ENCODE results near the gene COX5A.

Gene COX5A

DNA sequence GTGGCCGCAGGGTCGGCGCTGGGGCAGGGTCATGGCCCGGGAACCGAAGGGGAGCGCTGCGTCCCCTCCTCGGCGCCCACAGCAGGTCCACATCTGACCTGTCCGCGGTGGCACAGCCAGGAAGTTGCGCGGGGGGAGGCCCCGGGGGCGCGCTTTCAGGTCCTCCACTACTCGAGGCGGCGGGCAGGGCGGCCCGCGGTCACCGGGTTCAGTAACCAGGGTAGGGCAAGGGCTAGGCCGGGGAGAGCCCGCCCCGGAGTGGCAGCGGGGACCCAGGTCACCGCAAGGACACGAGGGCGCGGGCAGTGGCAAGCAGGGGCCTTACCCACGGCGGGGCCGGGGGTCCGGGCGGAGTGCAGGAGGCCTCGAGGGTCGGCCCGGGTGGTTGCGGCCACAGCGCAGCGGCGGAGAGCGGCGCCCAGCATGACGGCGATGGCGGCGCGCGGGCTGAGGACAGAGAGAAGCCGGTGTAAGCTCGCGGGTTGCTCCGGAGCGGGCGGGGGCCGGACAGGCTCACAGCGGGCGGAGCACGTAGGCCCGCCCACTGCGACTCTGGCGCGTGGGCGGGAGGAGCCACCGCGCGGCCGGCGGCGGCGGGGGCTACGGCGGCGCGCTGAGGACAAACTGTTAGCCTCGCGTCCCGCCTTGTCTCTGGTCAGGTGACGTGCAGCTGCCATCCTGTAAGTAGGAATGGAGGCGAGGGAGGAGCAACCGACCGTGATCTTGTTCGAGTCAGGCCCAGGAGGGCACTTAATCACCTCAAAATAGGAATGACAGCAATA is at the start of gene COX5A:
COX5A (minus strand) TSS at position 484 of the 782 bp plus-strand sequence; CDS start at position 425, 59 bp downstream.
- peak; percentile 73 to 80 for DNase-seq (ENCODE audit: low read depth in 2 of 2)

DNA sequence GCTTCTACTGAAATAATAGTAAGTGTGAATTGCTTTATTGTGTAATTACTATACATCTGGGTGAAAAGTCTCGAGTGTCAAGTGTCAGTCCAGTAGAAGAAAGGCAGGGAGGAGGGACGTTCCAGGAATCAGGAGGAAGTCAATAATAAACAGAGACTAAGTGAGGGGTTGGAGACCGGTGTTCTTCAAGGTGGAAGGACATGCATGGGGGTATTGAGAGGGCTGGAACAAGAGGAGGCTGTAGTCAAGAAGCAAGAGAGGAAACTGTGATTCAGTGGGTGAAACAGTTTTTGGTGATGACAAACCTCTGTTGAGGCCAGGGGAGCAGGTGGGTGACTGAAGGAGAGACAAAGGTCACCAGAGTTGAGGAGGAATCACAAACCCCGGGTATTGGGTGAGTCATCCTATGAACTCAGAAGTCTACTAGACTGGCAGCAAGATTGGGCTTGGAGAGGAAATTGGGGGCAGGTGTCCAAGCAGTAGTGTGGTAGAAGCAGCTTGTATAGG is 45.9 kb upstream of the COX5A start:
- DNase-seq (ENCODE audit: low read depth in 2 of 2): no peak

DNA sequence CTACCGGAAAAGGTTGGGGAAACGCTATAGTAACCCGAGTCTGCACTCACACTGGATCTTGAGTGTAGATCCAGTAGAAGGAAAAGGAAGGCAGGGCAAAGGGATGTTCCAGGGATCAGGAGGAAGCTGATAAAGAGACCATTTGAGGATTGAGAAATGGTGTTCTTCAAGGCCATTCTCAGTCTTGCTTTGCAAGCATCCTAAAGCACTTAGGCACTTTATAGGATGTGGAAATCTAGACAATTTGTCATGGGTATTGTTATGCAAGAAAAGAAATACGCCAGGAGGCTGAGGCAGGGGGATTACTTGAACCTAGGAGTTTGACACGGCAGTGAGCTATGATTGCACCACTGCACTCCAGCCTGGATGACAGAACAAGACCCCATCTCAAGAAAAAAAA is 44.3 kb upstream of the COX5A start:
- no peak for DNase-seq (ENCODE audit: low read depth in 2 of 2)

DNA sequence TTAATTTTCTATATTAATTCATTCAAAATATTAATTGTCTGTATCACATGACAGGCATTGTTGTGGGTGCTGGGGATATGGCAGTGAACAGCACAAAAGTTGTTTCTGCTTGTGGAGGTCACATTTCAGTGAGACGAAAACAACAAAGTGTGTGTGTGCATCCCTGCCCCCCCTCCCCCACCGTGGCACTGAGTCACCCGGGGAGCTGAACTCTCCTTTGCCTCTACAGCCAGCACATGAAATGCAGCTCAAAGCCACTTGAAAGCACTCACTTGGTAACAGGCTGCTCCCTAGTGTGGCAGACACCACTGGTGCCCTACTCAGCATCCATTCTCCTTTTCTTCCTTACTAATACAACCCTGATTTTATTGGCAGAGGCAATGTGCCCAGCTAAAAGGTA is 40.6 kb upstream of the COX5A start:
- no peak for DNase-seq (ENCODE audit: low read depth in 2 of 2)

DNA sequence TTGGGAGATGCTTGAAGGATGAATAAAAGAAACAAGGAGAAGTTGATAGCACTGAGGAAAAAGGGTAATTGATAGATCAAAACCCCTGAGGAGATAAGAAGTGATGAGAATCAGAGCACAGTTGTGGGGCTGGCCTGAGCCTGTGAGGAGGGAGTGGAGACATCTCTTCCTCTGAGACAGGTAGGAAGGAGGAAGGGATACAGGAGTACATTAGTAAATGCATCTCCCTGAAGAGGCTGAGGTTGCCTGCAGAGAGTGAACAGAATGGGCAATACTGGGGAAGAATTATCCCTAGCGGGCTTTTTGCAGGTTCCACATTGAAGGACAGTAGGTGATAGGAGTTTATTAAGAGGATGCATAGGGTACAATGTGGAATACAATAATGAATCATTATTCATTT is 40.2 kb upstream of the COX5A start:
- DNase-seq (ENCODE audit: low read depth in 2 of 2): no peak

DNA sequence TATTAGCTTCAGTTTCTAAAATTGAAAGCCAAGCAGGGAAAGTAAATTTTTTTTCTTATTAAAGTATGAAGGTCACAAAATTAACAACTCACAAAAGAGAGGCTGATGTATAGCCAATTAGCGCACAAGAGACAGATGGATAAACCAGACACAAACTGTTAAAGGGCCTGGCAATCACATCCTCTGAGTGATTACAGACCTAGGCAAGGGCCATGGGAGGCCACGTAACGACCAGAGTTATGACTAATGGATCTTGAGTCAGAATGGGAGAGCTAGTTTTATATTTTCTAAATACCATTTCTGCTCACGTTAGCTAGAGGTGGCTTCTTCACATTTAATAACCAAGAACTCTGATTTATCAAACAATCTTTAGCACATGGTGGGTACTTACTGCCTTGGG is 39.7 kb upstream of the COX5A start:
- DNase-seq (ENCODE audit: low read depth in 2 of 2): no peak

DNA sequence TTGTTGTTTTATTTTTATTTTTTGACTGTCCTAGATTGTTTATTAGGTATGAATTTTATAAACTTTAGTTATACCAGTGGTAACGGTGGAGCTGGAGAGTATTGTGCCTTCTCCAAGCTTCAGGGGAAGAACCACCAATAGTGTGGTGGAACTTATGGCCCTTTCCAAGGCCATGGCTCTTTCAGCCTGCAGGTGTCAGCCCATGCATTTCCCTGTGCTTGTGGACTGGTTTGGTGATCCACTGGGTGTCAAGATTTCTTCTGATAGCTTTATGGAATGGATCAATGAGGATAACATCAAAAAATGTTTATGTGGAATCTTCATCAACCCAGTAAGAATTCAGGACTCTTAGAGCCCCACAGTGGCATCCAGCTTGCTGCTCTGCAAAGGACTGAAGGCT is 38.3 kb upstream of the COX5A start:
- DNase-seq (ENCODE audit: low read depth in 2 of 2): no peak

DNA sequence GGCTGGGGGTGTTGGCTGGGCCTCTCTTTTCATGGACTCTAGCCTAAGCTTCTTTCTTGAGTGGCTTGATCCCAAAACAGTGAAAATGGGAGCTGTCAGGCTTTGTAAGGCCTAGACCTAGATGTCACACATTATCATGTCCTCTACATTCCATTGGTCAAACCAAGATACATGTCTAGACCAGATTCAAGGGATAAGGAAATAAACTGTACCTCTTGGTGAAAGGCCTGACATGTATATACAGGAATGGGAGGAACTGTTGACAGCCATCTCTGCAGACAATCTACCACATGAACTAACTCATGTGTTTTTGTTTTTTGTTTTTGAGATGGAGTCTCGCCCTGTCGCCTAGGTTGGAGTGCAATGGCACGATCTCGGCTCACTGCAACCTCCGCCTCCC is 29.8 kb upstream of the COX5A start:
- DNase-seq (ENCODE audit: low read depth in 2 of 2): no peak

DNA sequence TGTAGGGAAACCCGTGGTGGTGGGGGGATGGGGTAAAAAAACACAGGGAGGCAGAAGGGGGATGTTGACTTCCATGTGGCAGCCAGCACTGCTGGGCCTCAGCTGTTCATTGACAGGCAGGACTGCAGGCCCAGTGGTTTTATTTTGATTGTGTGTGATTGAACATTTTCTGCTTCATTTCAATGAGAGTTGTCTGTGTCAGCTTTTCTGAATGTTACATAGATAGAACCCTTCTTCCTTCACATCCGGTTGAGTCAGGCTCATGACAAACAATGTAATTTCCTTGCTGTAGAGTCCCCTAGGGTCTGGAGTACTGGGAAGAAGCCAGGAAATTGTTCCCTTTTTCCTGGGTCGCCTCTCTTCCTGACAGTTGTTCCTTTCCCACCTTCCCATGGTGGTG is 26.9 kb upstream of the COX5A start:
- no peak for DNase-seq (ENCODE audit: low read depth in 2 of 2)

DNA sequence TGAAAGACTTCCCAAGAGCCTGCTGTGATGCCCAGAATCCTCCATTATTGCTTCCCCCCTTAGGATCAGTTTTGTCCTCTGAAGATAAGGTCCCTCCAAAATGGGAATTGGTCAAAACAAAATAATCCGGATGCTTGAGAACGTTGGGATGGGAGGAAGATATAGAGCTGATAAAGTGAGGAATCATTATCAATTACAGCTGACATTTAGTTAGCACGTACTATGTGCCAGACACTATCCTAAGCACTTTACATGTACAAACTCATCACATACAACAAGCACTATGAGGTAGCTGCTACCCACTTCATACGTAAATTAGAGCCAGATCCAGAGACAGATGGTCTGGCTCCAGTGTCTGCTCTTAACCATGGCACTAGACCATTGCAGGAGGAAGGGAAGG is 25.3 kb upstream of the COX5A start:
- no peak for DNase-seq (ENCODE audit: low read depth in 2 of 2)

DNA sequence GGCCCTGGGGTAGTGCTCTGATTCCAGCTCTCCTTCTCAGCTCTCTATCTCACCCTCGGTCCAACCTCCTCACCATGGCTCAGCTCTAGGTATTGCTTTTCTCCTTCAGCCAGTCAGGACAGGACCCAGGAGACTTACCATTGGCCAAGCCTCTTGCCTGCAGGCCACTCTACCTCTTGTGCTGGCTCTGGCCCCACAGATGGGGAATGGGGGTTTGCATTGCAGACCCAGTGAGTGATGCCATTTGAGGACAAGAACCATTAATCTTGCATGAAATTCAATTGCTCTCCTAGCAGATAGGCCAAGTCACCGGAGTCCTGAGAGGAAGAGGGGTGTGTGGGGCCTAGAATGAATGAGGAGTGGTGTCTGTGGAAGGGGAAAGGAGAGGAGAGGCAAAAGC is 24.8 kb upstream of the COX5A start:
- no peak for DNase-seq (ENCODE audit: low read depth in 2 of 2)

DNA sequence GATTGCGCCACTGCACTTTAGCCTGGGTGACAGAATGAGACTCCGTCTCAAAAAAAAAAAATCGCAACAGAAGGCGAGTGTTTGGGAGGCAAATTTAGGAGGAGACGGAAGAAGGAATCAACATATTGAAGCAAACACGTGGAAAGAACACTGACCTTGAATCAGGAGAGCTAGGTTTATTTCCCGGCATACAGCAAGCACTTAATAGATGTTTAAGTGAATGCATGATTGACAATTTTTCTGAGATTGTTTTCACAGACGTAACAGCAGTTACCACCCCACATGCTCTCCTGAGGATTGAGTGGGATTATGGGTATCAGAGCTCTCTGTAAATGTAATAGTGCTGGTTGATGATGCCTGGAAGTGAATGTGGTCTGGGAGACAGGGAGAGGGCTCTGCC is 24.3 kb upstream of the COX5A start:
- no peak for DNase-seq (ENCODE audit: low read depth in 2 of 2)

DNA sequence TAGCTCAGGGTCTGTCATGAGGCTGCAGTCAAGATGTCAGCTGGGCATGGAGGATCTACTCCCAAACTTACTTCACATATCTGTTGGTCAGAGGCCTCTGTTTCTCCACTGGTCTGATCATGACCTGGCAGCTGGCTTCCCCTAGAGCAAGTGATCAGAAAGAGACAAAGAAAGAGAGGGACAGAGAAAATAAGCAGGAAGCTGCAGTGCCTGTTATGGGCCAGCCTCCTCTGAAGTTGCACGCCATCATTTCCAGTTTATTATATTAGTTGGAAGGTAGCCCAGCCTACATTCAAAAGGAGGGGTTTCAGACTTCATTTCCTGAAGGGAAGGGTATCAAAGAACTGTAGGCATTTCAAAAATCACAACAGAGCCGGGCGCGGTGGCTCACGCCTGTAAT is 23.7 kb upstream of the COX5A start:
- DNase-seq (ENCODE audit: low read depth in 2 of 2): no peak

DNA sequence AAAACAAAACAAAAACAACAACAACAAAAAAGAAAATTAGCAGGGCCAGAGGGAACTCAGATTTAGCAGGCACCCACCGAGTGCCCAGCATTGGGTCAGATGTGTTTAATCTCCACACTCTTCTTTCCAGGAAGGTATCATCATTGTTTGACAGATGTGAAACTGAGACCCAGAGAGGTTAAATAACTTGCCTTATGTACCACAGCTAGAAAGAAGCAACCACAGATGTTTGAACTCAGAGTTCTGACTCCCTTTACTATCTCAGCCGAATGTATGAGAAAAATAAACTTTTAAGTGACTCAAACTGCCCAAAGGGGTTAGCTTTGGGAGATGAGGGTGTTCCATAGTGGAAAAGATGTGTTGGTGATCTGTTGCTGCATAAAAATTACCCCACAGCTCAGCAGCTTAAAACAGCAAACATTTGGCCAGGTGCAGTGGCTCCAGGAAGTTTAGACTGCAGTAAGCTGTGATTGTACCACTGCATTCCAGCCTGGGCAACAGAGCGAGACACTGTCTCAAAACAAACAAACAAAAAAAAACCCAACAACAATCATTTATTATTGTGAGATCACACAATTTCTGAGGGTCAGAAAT is 23.2 kb upstream of the COX5A start:
- no peak for DNase-seq (ENCODE audit: low read depth in 2 of 2)

DNA sequence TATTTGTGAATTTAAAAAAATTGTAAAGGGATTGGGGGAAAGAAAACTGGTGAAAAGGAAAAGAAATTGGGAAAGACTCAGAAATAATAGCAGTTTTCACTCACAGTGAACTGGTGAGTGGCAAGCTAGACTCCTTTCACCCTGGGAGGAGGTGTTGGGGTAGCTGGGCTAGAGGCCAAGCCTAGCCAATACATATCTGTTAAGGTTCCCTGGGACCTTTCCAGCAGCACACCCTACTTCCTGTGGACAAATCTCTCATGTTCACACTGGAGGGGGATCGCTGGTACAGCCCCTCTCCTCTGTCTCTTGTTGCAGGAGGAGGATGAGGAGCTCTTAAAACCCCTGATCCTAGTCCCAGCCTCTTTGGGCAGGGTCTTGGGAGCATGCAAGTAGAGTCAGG is 22.4 kb upstream of the COX5A start:
- DNase-seq (ENCODE audit: low read depth in 2 of 2): no peak

DNA sequence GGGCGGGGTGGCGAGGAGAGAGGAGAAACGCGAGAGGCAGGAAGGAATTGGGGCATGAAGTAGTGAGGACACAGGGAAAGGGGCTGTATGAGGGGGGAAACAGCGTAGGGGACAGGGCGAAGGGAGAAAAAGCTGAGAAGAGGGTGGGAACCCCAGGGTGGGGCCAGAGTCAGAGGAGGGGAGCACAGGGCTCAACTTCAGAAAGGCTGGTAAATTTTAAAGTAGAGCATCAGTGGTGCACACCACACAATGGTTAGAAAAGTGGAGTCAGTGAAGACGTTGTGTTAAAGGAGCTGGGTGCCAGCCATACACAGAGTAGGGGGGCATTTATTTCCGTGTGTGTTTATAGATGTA is 21.7 kb upstream of the COX5A start:
- DNase-seq (ENCODE audit: low read depth in 2 of 2): no peak

DNA sequence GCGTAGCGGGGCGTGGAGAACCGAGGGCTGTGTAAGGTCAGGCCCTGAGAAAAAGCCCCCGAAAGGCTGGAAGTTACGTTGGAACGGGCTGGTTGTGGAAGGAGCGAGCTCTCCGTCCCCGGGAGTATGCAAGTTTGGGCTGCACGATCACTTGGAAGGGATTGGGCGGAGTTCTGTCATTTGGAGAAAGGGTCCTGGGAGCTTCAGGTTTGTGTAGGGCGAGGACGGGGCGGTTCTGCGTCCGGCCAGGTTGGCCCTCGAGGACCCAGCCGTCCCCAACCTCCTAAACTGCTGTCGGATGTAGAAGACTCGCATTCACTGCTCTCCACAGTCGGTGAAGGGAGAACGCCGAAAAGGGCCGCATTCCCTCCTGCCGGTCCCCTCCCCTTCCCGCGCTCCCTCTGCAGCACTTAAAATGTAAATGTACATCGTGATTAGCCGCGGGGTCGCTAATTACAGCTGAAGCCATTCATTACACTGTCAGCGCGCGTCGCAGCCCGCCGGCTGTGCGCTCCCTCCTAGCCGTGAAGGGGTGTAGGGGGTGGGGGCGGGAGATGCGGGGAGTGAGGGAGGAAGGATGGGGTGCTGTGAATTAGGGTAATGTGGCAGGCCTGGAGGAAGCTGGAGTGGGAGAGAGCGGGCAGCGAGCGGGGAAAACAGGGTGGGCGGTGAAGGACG is 21.2 kb upstream of the COX5A start:
- no peak for DNase-seq (ENCODE audit: low read depth in 2 of 2)

DNA sequence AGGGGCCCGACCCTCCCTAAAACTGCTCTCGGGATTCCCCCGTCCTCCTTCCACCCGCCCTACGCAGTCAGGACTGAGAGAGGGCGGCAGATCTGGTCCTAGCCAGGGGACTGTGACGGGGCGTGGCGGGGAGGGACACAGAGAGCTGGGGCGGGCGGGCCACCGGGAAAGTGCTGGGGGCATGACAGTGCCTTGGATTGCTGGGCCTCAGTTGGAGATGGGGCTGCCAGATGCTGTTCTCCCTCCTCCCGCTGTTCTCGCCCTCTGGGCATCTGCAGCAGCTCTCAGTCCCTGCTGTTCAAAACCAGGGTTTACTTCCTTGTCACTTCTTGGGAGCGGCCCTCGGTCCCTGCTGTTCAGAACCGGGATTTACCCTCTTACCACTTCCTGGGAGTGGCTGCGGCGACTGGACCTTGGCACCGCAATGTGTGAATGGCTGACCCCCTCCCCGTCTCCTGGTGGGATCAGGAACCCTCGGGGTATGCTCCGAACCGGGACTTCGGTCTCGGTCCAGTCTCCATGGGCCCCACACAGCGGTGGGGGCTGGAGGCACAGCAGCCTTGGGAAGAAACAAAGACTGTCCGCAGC is 20.5 kb upstream of the COX5A start:
- DNase-seq (ENCODE audit: low read depth in 2 of 2): no peak

DNA sequence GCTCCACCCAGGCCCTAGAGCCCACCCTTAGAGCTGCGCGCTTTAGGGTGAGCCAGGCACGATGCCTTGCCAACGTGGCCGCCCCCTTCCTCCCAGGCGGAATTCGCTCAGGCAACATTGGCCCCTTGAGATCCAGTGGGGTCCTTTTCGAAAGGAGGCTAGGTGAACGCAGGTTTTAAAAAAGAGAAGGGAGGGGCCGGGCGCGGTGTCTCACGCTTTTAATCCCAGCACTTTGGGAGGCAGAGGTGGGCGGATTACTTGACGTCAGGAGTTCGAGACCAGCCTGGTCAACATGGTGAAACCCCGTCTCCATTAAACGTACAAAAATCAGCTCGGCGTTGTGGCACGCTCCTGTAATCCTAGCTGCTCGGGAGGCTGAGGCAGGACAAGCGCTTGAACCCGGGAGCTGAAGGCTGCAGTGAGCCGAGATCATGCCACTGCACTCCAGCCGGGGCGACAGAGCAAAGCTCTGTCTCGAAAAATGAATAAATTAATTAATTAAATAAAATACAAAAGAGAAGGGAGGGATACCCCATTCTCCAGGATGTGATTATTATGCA is 19.7 kb upstream of the COX5A start:
- DNase-seq (ENCODE audit: low read depth in 2 of 2): no peak

DNA sequence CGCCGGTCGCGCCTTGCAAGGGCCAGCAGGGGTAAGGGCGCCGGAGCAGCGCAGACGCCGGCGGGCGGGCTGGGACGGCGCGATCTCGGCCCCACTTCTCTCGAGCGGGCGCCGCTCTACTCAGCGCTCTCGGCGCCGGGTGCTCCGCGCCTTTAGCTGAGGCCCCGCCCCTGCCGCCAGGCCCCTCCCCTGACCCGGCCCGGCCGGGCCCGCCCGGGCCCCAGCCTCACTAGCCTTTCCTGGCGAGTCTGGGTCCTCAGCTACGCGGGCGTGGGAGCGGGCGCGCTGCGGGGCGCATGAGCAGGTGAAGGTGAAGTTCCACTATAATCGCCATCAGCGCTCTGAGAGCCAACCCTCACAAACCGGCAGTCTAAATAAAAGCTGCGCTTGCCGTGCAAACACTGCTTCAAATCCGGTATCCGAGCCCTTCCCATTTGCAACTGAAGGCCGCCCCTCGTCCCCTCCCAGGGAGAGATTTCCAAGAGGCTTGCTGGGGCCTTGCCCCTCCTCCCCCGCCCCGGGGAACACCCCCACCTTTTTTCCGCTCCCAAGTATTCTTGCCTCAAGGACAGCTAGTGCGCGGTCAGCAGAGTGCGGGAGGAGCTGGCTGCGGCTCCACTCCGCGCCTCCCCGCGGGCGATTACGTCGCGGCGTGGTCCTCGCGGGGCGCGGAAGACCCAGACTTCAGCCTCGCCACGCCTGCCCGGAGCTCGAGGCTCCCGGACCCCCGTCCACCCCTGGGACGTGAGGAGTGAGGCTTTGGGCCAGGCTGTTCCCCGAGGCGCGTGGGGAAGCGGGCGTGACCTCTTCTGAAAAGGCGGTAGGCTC is 19.0 kb upstream of the COX5A start, which contains the start of gene RPP25:
RPP25 (minus strand) TSS at position 125 of the 828 bp plus-strand sequence. CDS start 189 bp downstream, outside the sequence.
- DNase-seq (ENCODE audit: low read depth in 2 of 2): peak; percentile 26 to 67
